HG02623 (cell line): ENCODE data around the gene NDUFB6.
"Not testable (repeated sequence)": the region's sequence is repeated elsewhere in the genome, so short reads cannot be mapped to it uniquely, and the experiment has no call there.

Experiments
- ATAC-seq: cut with Tn5 transposase; IDR thresholded peaks from one replicate; pipeline ENCODE4 v1.9.1; 2021; ENCODE audit warnings: moderate library complexity; ENCODE audit not compliant: unreplicated experiment

Gene NDUFB6

DNA sequence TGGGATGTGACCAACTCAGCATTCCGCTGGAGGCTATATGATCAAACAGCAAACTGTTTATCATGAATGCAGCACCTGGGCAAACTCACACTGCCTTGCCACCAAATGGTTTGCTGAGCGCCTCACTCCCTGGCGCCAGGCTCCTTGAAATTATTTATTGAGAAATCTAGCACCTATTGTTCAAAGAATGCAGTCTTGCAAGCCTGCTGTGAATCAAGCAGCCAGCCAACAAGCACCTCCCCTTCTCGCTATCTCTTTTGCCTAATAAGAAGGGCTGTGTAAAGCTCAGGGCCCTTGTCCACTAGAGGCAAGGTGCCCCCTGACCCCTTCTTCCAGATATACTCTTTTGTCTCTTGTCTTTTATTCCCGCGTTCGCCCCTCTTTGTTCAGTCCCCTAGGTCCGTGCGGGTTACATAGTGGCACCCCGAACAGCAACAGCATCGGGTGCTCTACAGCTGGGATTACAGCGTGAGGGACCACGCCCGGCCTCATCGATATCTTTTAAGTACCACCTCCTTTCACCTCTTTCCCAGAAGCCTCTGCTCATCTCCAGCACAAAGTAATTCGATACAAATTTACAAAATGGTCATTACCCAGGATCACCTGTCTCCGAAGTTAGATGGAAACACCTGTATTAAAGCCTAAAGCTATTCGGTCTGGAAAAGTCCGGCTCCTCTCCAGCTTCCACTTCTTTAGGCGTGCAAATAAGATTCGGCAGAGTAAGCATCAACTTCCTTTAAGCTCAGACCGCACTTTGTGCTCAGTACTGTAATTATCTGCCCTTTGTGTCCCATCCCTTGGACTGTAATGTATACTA lies 47.9 kb downstream of the NDUFB6 start:
- peak; percentile 29 for ATAC-seq

DNA sequence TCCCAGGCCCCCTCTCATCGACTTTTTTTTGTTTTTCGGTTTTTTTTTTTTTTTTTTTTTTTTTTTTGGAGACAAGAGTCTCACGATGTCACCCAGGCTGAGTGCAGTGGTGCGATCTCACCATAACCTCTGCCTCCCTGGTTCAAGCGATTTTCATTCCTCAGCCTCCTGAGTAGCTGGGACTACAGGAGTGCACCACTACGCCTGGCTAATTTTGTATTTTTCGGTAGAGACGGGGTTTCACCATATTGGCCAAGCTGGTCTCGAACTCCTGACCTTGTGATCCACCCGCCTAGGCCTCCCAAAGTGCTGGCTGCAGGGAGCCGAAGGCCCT lies 48.4 kb downstream of the NDUFB6 start:
- ATAC-seq: not testable (repeated sequence)

DNA sequence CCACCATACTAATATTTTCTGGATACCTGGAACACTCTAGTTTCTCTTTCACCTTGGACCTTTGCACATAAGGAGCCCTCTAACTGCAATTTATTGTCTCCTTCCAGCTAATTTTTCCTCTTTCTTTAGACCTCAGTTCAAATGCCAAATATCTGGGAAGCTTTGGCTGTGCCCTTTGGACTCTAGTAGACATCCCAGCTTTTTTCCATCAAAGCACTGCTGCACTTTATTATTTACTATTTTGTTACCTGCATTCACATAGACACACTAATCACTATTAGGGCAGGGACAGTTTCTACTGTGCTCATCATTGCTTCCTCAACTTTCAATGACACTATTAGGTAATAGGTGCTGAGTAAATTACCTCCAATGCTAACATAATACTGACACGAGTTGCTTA lies 49.0 kb downstream of the NDUFB6 start:
- ATAC-seq: no peak

DNA sequence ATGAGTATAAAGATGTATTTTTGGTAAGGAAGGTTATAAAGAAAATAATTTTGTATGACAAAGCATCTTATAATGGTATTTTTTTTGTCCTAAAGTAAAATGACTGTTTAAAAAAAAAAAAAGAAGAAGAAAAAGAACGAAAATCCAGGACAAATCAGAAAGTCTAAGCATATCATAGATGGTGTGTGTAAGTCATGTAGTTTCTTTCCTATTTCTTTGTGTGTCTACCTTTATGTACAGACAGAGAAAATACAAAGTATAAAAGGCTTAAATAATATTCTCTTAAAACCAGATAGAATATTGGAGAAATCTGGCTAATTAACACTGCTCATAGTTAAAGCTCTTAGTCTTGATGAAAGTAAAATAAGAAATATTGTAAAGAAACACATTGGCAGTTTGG lies 54.7 kb downstream of the NDUFB6 start:
- no peak for ATAC-seq

DNA sequence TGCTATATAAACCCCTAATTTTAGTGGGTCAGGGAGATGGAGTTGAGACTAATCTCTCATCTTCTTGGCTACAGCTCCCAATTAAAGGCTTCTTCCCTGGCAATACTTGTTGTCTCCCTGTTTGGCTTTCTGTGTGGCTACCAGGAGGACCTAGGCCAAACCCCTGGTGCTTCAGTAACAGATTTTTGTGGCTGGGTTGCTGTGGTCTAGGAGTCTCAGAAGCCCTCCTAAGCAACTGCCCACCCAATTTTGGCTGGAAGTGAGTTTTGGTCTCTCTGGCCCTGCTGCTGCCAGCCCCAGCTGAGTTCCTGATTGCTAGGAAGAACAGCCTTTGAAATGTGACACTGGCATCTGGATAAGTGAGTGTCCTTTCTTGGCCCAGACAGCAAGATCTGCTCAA lies 56.7 kb downstream of the NDUFB6 start:
- ATAC-seq: no peak

DNA sequence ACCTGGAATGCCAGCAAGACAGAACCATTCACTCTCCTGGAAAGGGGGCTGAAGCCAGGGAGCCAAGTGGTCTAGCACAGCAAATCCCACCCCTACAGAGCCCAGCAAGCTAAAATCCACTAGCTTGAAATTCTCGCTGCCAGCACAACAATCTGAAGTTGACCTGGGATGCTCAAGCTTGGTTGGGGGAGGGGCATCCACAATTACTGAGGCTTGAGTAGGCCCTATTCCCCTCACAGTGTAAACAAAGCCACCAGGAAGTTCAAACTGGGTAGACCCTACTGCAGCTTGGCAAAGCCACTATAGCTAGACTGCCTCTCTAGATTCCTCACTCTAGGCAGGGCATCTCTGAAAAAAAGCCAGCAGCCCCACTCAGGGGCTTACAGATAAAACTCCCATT lies 64.2 kb downstream of the NDUFB6 start:
- ATAC-seq: no peak

DNA sequence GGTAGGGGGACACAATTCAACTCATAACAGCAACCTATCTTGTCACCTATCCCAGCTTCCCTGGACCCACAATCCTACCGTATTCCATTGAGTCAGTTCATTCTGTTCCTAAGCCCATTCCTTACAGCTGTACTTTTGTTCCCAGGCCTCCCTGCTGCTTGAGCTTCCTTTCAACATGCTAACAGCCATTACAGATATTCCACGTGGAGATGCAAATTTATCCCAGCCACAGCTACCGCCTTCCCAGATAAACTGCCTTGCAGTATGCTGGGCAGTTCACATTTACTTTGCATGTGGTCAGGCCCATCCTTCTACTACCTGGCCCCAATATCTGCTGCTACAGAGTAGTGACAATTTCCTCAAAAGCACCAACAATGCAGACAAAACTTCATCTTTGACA lies 70.0 kb downstream of the NDUFB6 start:
- ATAC-seq: no peak
